Heart right ventricle (tissue), 16 donors: ENCODE data around the gene NDE1. TPM values are rescaled to one million over a fixed set of nuclear protein-coding genes. Genes with fewer than 3 reads are reported as not detected.

ENCODE experiments used
- ATAC-seq, 8 donors: fragments of 200-7000 bp; cut with Tn5 transposase; one replicate each; pipeline ENCODE4 v1.9.1; 2020; ENCODE audit warnings: mild to moderate bottlenecking in 8 of 8, moderate library complexity in 8 of 8, moderate number of reproducible peaks in 1 of 8
- DNase-seq, 2 donors: peaks; one replicate each; pipeline ENCODE4 v3.0.0-alpha.2; 2020
- H3K27ac ChIP-seq, 10 donors: fragments of 200-600 bp; sonication (generic) in 2 of 10; one replicate each; pipeline versions ENCODE4 v1.5.0 to v1.8.0; 2020 to 2022; ENCODE audit warnings: mild to moderate bottlenecking in 3 of 10
- H3K27me3 ChIP-seq, 7 donors: fragments of 200-600 bp; one replicate each; pipeline ENCODE4 v1.8.0; 2021 to 2022; ENCODE audit warnings: mild to moderate bottlenecking in 2 of 7
- H3K36me3 ChIP-seq, 9 donors: fragments of 200-600 bp; sonication (generic) in 1 of 9; one replicate each; pipeline versions ENCODE4 v1.5.0 to v1.8.0; 2020 to 2022; ENCODE audit warnings: mild to moderate bottlenecking in 2 of 9
- H3K4me1 ChIP-seq, 9 donors: fragments of 200-600 bp; sonication (generic) in 1 of 9; one replicate each; pipeline versions ENCODE4 v1.5.0 to v1.8.0; 2020 to 2022; ENCODE audit warnings: mild to moderate bottlenecking in 4 of 9
- H3K4me3 ChIP-seq, 10 donors: fragments of 200-600 bp; sonication (generic) in 2 of 10; one replicate each; pipeline versions ENCODE4 v1.5.0 to v1.8.0; 2020 to 2022; ENCODE audit warnings: mild to moderate bottlenecking in 7 of 10, moderate library complexity in 2 of 10
- H3K9me3 ChIP-seq, 11 donors: fragments of 200-600 bp in 10 of 11; sonication (generic) in 2 of 11; one replicate each; pipeline versions ENCODE4 v1.5.0 to v1.8.0; 2013 to 2022; ENCODE audit warnings: mild to moderate bottlenecking in 2 of 11, control low read depth in 1 of 11, moderate library complexity in 1 of 11
- CTCF ChIP-seq, 9 donors: fragments of 200-600 bp; sonication (generic) in 2 of 9; IDR thresholded peaks; one replicate each; pipeline versions ENCODE4 v1.5.0 to v1.8.0; 2021 to 2022; ENCODE audit warnings: antibody characterized with exemption in 9 of 9, mild to moderate bottlenecking in 5 of 9, moderate library complexity in 1 of 9
- WGBS, 2 donors: extraction: QIAGEN DNeasy Blood & Tissue Kit; methylation state at CpG; one replicate each; pipeline ENCODE4 v1.1.7; 2013; ENCODE audit warnings: inconsistent platforms in 1 of 2; 5-methylcytosine and 5-hydroxymethylcytosine counted together
- intact Hi-C, 10 donors: fragments of 100-400 bp; cut with DNase I; formaldehyde crosslinking; loops; one replicate each; pipeline versions ENCODE4 v1.11.1 to v1.14.2; 2022
- polyA plus RNA-seq, 2 donors: library from polyadenylated mRNA; stranded (reverse); fragments of 200-250 nt; gene quantifications; one replicate each; pipeline ENCODE4 v1.2.3, GENCODE V29; 2013
- total RNA-seq, 10 donors: library from RNA; stranded (reverse); fragmentation: NEBNext Ultra II Directional in 3 of 10; extraction: Animal tissue kit (Norgen Biotek cat#: 25700) in 3 of 10; gene quantifications; one replicate each; pipeline versions ENCODE4 v1.2.1 to v1.2.4, GENCODE V29; 2021 to 2023
- donor health status: Arrhythmogenic right ventricular cardiomyopathy.
- donor health status: ischemic (EF 13 %, LVEDD 7.1; RV severe dilation, severe dysfunction).
- donor health status: healthy with polysubstance abuse.
- donor health status: DM: no; HTN: yes; CAD: no.
- donor health status: DM: no; HTN: no; CAD: no.
- donor health status: ischemic (EF 25% LVEDD 6.9; RV normal size, moderate dysfunction).
- donor health status: ischemic (EF 25% LVEDD 5.7; RV mildly dilated, moderate dysfunction).
- donor health status: healthy.
- donor health status: DM: yes; HTN: yes; CAD: no.
- donor health status: Ischemic cardiomyopathy.
- donor health status: ischemic (EF 35%, LVEDD 5.7; RV mildly dilated, moderate dysfunction).
- donor health status: nonischemic (EF 11% LVEDD 7.7; RV severe dilation, severe dysfunction).
- donor health status: DM: yes; HTN: yes; CAD: no.
- donor health status: PGD.
- donor health status: ischemic (EF 29% LVEDD 5.4; RV normal size, mild dysfunction).
- donor health status: nonischemic (EF 23%, LVEDD 6.1; RV moderate dilation, normal function).

NDE1 gene
- total and polyA plus RNA-seq, 12 donors = 6.0 to 29.0 (median 18.6) TPM

GRCh38 chr16:15611610-15612009, 38.4 kb upstream of the NDE1 start:
- Histone ChIP-seq H3K36me3 (peaks cover 4 to 100% (median 70%) of the 10 kb centered on the region in 9 donors), H3K27me3 (no peaks in the 10 kb centered on the region), H3K9me3 (no peaks in the 10 kb centered on the region), H3K4me1 (peaks cover 0 to 22% (median 12%) of the 10 kb centered on the region in 9 donors), H3K27ac (no peak overlapping the region), H3K4me3 (no peak overlapping the region)
- no peak for DNase-seq
- intact Hi-C loops = loop anchor here in 1 of 10 donors (10.0 kb wide), 1 partner anchor 177 kb away; the partner anchor contains the start of gene BMERB1
- ATAC-seq = no peak
- TF ChIP-seq CTCF (IDR thresholded peaks at IDR 0.05) = no peak
- WGBS, 2 donors = 93 to 94% methylated on average over 7 of the region's 7 CpGs

- H3K36me3 ChIP-seq = peaks cover 4 to 100% (median 77%) of the 10 kb centered on the region in 9 donors
- peaks cover 0 to 5% (median 0%) of the 10 kb centered on the region in 9 donors for H3K4me1 ChIP-seq
- WGBS, 2 donors = 92 to 97% methylated on average over 4 of the region's 4 CpGs
- intact Hi-C loops = loop anchor here in 1 of 10 donors (10.0 kb wide), 1 partner anchor 179 kb away; the partner anchor contains the start of gene BMERB1
- DNase-seq = no peak
- H3K27ac ChIP-seq = no peak overlapping the region
- no peak overlapping the region for H3K4me3 ChIP-seq
- no peak for TF ChIP-seq CTCF (IDR thresholded peaks at IDR 0.05)
- no peak for ATAC-seq
- no peaks in the 10 kb centered on the region for H3K9me3 ChIP-seq
- no peaks in the 10 kb centered on the region for H3K27me3 ChIP-seq
These were observed 36.4 kb upstream of the NDE1 start for GRCh38 chr16:15613676-15614075.

GRCh38 chr16:15616012-15616411, 34.0 kb upstream of the NDE1 start:
- Histone ChIP-seq H3K27me3 (no peaks in the 10 kb centered on the region), H3K4me1 (peaks cover 0 to 10% (median 4%) of the 10 kb centered on the region in 9 donors), H3K36me3 (peaks cover 0 to 100% (median 69%) of the 10 kb centered on the region in 9 donors), H3K9me3 (no peaks in the 10 kb centered on the region), H3K27ac (no peak overlapping the region), H3K4me3 (no peak overlapping the region)
- no peak for TF ChIP-seq CTCF (IDR thresholded peaks at IDR 0.05)
- ATAC-seq (peak in 1 of 8 donors; percentile 55), DNase-seq (no peak)
- WGBS, 2 donors = 76 to 85% methylated on average over 4 of the region's 4 CpGs
- intact Hi-C loops = loop anchor here in 1 of 10 donors (10.0 kb wide), 1 partner anchor 181 kb away; the partner anchor contains the start of gene BMERB1

GRCh38 chr16:15616475-15617165, 33.4 kb upstream of the NDE1 start:
- intact Hi-C loops = loop anchor here in 1 of 10 donors (10.0 kb wide), 1 partner anchor 182 kb away; the partner anchor contains the start of gene BMERB1
- Histone ChIP-seq H3K9me3 (no peaks in the 10 kb centered on the region), H3K4me1 (peaks cover 0 to 16% (median 10%) of the 10 kb centered on the region in 9 donors), H3K27ac (no peak overlapping the region), H3K36me3 (peaks cover 0 to 100% (median 65%) of the 10 kb centered on the region in 9 donors), H3K4me3 (no peak overlapping the region), H3K27me3 (no peaks in the 10 kb centered on the region)
- no peak for DNase-seq
- no peak for TF ChIP-seq CTCF (IDR thresholded peaks at IDR 0.05)
- 91 to 96% methylated on average over 11 of the region's 11 CpGs for WGBS, 2 donors
- ATAC-seq = no peak
